ENCODE measurements around the gene SPATA6L.

The SPATA6L gene

DNA sequence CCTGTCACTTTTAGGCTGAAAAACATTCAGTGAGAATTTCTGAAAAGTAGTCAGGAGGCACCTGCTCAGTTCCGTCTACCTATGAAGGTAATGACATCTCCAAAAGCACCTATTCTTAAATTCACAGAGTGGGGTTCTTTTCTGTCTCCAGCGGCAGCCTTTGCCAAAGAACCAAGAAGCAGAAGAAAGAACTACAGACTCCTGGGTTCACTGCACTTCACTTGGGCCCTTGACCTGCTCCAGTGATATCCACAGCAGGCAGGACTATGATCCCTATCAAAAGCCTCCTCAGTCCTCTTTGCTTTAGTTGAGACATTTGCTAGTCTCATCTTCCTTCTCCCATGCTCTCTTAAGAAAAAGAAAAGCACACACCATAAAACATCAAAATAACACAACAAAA is 23.9 kb downstream of the SPATA6L start:
- no peaks in the 10 kb centered on the region for H3K4me1 ChIP-seq (ENCODE audit: control insufficient read depth, insufficient read depth, low read length)
- H3K27ac ChIP-seq (ENCODE audit: insufficient read depth, low read depth, low read length, poor library complexity, severe bottlenecking): no peak overlapping the region
- no peak overlapping the region for H3K4me3 ChIP-seq (ENCODE audit: insufficient read depth, low read depth, low read length)
- 86 to 95% methylated on average over 2 of the region's 2 CpGs for WGBS, 2 experiments
- H3K36me3 ChIP-seq (ENCODE audit: control insufficient read depth, insufficient read depth, low read length): no peaks in the 10 kb centered on the region
- no peaks in the 10 kb centered on the region for H3K27me3 ChIP-seq (ENCODE audit: control insufficient read depth, insufficient read depth, low read length, poor library complexity, severe bottlenecking)
- H3K9me3 ChIP-seq (ENCODE audit: control insufficient read depth, low read length): no peaks in the 10 kb centered on the region

DNA sequence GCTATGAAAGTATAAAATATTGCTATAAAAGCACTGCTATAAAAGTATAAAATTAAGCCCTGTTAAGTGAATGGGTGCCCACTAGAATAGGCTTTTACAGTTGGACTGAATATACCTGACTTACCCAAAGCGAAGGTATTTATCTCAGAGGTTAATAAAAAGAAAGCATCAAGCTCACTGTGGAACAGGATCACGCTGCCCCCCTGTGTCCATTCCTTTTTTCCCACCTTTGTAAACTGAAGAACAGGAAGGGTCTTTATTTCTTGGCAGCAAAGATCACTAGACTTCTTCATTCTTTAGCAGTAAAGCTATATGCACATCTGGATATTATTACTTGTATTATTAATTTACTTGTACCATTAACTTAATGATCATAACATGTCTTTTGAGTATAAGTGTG is 26.3 kb downstream of the SPATA6L start:
- Histone ChIP-seq H3K4me1 (ENCODE audit: control insufficient read depth, insufficient read depth, low read length) (no peaks in the 10 kb centered on the region), H3K36me3 (ENCODE audit: control insufficient read depth, insufficient read depth, low read length) (no peaks in the 10 kb centered on the region), H3K9me3 (ENCODE audit: control insufficient read depth, low read length) (peaks cover 2% of the 10 kb centered on the region), H3K27me3 (ENCODE audit: control insufficient read depth, insufficient read depth, low read length, poor library complexity, severe bottlenecking) (no peaks in the 10 kb centered on the region), H3K27ac (ENCODE audit: insufficient read depth, low read depth, low read length, poor library complexity, severe bottlenecking) (no peak overlapping the region), H3K4me3 (ENCODE audit: insufficient read depth, low read depth, low read length) (no peak overlapping the region)
- WGBS, 2 experiments: 56% methylated on average over 2 of the region's 2 CpGs

- no peaks in the 10 kb centered on the region for H3K4me1 ChIP-seq (ENCODE audit: control insufficient read depth, insufficient read depth, low read length)
- no peak overlapping the region for H3K4me3 ChIP-seq (ENCODE audit: insufficient read depth, low read depth, low read length)
- H3K36me3 ChIP-seq (ENCODE audit: control insufficient read depth, insufficient read depth, low read length): no peaks in the 10 kb centered on the region
- WGBS, 2 experiments: 74 to 86% methylated on average over 1 to 2 of the region's 2 CpGs
- peaks cover 2% of the 10 kb centered on the region for H3K9me3 ChIP-seq (ENCODE audit: control insufficient read depth, low read length)
- H3K27me3 ChIP-seq (ENCODE audit: control insufficient read depth, insufficient read depth, low read length, poor library complexity, severe bottlenecking): no peaks in the 10 kb centered on the region
- H3K27ac ChIP-seq (ENCODE audit: insufficient read depth, low read depth, low read length, poor library complexity, severe bottlenecking): no peak overlapping the region
Observed at GRCh38 chr9:4639420-4639819, 26.9 kb downstream of the SPATA6L start.

DNA sequence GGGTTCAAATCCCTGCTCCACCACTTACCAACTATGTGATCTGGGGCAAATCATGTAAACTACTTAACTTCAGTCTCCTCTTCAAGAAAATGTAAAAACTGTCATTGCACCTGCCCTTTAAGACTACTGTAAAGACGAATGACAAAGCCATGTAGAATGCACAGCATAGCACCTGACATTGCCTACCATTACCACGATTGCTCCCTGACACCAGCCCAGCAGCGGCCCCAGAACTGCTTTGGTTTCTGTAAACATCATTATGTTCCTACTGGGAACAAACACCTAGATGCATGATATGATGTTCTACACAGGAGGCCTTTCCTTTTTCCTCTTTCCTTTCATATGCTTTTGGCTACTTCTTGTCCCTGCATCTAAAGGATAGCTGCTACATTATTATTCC is 27.3 kb downstream of the SPATA6L start:
- no peak overlapping the region for H3K27ac ChIP-seq (ENCODE audit: insufficient read depth, low read depth, low read length, poor library complexity, severe bottlenecking)
- 78 to 80% methylated on average over 3 of the region's 3 CpGs for WGBS, 2 experiments
- peaks cover 2% of the 10 kb centered on the region for H3K9me3 ChIP-seq (ENCODE audit: control insufficient read depth, low read length)
- H3K4me1 ChIP-seq (ENCODE audit: control insufficient read depth, insufficient read depth, low read length): no peaks in the 10 kb centered on the region
- no peak overlapping the region for H3K4me3 ChIP-seq (ENCODE audit: insufficient read depth, low read depth, low read length)
- no peaks in the 10 kb centered on the region for H3K36me3 ChIP-seq (ENCODE audit: control insufficient read depth, insufficient read depth, low read length)
- H3K27me3 ChIP-seq (ENCODE audit: control insufficient read depth, insufficient read depth, low read length, poor library complexity, severe bottlenecking): no peaks in the 10 kb centered on the region

DNA sequence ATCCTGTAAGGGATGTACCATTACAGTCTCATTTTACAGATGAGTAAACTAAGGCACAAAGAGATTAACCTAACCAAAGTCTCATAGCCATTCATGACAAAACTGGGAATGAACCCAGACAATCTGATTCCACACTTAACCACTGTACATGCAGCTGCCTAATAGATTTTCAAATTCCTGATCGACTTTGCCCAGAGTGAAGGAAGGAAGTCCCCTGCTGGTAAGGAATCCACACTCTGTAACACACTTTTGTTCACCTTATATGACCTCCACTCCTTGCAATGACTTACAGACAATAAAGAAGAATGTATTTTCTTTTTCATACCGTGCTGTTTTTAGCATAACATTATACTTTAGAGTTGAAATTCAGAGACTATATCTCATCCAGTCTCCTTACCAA is 35.4 kb downstream of the SPATA6L start:
- Histone ChIP-seq H3K27me3 (ENCODE audit: control insufficient read depth, insufficient read depth, low read length, poor library complexity, severe bottlenecking) (no peaks in the 10 kb centered on the region), H3K36me3 (ENCODE audit: control insufficient read depth, insufficient read depth, low read length) (no peaks in the 10 kb centered on the region), H3K4me1 (ENCODE audit: control insufficient read depth, insufficient read depth, low read length) (no peaks in the 10 kb centered on the region), H3K9me3 (ENCODE audit: control insufficient read depth, low read length) (peaks cover 2% of the 10 kb centered on the region), H3K4me3 (ENCODE audit: insufficient read depth, low read depth, low read length) (no peak overlapping the region), H3K27ac (ENCODE audit: insufficient read depth, low read depth, low read length, poor library complexity, severe bottlenecking) (no peak overlapping the region)
- WGBS, 2 experiments: 22 to 50% methylated on average over 1 of the region's 2 CpGs

DNA sequence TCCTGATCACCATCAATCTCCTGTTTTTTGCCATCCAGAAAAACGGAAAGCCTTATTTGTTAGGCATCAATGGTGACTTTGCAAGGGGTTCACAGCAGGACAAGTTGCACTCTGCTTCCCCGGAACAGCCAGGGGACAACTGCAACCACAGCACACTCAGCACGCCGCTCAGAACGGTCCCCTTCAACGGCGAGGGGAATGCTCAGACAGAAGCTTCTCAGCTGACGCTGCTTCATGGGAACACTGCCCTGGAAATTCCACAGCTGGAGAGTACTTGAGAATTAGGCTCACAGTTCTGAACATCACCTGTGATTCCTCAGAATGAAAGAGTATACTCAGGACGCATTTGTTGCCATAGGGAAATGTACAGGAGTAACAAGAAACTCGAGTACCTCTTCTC is 44.3 kb downstream of the SPATA6L start:
- Histone ChIP-seq H3K4me1 (ENCODE audit: control insufficient read depth, insufficient read depth, low read length) (peaks cover 6% of the 10 kb centered on the region), H3K4me3 (ENCODE audit: insufficient read depth, low read depth, low read length) (no peak overlapping the region), H3K27me3 (ENCODE audit: control insufficient read depth, insufficient read depth, low read length, poor library complexity, severe bottlenecking) (no peaks in the 10 kb centered on the region), H3K27ac (ENCODE audit: insufficient read depth, low read depth, low read length, poor library complexity, severe bottlenecking) (no peak overlapping the region), H3K36me3 (ENCODE audit: control insufficient read depth, insufficient read depth, low read length) (no peaks in the 10 kb centered on the region), H3K9me3 (ENCODE audit: control insufficient read depth, low read length) (no peaks in the 10 kb centered on the region)
- 61 to 63% methylated on average over 10 of the region's 10 CpGs for WGBS, 2 experiments

- Histone ChIP-seq H3K4me3 (ENCODE audit: insufficient read depth, low read depth, low read length) (no peak overlapping the region), H3K9me3 (ENCODE audit: control insufficient read depth, low read length) (no peaks in the 10 kb centered on the region), H3K4me1 (ENCODE audit: control insufficient read depth, insufficient read depth, low read length) (peaks cover 6% of the 10 kb centered on the region), H3K27me3 (ENCODE audit: control insufficient read depth, insufficient read depth, low read length, poor library complexity, severe bottlenecking) (no peaks in the 10 kb centered on the region), H3K36me3 (ENCODE audit: control insufficient read depth, insufficient read depth, low read length) (no peaks in the 10 kb centered on the region), H3K27ac (ENCODE audit: insufficient read depth, low read depth, low read length, poor library complexity, severe bottlenecking) (no peak overlapping the region)
- WGBS, 2 experiments: 46 to 48% methylated on average over 2 of the region's 2 CpGs
Observed at GRCh38 chr9:4620881-4621555, 45.3 kb downstream of the SPATA6L start.

DNA sequence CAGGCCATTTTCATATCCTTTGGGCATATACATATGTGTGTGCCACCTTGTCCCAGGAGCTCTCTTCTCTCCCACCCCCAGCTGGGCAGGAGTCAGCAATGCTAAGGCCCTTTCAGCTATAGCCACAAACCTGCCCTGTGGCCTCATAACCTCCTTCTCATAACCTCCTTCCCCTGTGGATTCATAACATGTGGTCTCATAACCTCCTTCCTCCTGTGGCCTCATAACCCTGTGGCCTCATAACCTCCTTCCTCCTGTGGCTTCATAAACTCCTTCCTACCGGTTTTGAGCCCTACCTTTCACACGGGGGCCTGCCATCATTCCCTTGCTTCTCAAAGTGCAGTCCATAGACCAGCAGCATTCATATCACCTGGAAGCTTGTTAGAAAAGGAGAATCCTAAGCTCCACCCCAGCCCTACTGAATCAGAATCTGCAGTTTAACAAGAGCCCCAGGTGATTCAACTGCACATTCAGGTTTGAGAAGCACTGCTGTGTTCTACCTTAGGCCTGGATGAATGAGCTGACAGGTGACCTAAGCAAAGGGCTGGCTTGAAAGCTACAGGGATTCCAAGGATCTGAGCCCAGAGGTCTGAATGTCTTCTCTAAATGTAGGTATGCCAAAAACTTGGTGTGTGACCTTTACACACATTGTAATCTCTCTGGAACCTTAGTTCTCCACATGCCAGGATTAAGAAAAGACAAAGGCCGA is 46.1 kb downstream of the SPATA6L start:
- 82 to 94% methylated on average over 3 of the region's 3 CpGs for WGBS, 2 experiments
- no peaks in the 10 kb centered on the region for H3K36me3 ChIP-seq (ENCODE audit: control insufficient read depth, insufficient read depth, low read length)

DNA sequence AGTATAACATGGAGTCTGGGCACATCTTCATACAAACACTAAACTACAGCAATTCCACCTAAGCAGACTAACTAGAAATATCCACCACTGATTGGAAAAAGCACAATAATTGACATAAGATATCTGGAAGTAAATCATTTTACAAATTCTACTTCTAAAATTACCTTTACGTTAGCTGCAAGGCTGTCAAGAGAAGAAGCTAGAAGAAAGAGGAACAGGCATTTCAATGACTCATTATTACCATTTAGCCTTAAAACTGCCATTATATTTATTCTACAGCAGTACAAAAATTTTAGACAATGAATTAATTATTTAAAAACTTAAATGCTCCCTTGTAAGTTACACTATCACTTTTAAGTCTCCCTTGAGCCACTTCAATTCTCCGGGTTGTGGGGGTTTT is 47.6 kb downstream of the SPATA6L start:
- H3K36me3 ChIP-seq (ENCODE audit: control insufficient read depth, insufficient read depth, low read length): no peaks in the 10 kb centered on the region
- no peak overlapping the region for H3K27ac ChIP-seq (ENCODE audit: insufficient read depth, low read depth, low read length, poor library complexity, severe bottlenecking)
- WGBS, 2 experiments: 100% methylated on average over 2 of the region's 2 CpGs
- no peak overlapping the region for H3K4me3 ChIP-seq (ENCODE audit: insufficient read depth, low read depth, low read length)
- peaks cover 6% of the 10 kb centered on the region for H3K4me1 ChIP-seq (ENCODE audit: control insufficient read depth, insufficient read depth, low read length)
- H3K9me3 ChIP-seq (ENCODE audit: control insufficient read depth, low read length): no peaks in the 10 kb centered on the region
- no peaks in the 10 kb centered on the region for H3K27me3 ChIP-seq (ENCODE audit: control insufficient read depth, insufficient read depth, low read length, poor library complexity, severe bottlenecking)

More for the DNA sequence above, 46.1 kb downstream of the SPATA6L start:
- no peaks in the 10 kb centered on the region for H3K9me3 ChIP-seq (ENCODE audit: control insufficient read depth, low read length)
- peaks cover 6% of the 10 kb centered on the region for H3K4me1 ChIP-seq (ENCODE audit: control insufficient read depth, insufficient read depth, low read length)
- H3K27me3 ChIP-seq (ENCODE audit: control insufficient read depth, insufficient read depth, low read length, poor library complexity, severe bottlenecking): no peaks in the 10 kb centered on the region
- no peak overlapping the region for H3K27ac ChIP-seq (ENCODE audit: insufficient read depth, low read depth, low read length, poor library complexity, severe bottlenecking)
- H3K4me3 ChIP-seq (ENCODE audit: insufficient read depth, low read depth, low read length): no peak overlapping the region

DNA sequence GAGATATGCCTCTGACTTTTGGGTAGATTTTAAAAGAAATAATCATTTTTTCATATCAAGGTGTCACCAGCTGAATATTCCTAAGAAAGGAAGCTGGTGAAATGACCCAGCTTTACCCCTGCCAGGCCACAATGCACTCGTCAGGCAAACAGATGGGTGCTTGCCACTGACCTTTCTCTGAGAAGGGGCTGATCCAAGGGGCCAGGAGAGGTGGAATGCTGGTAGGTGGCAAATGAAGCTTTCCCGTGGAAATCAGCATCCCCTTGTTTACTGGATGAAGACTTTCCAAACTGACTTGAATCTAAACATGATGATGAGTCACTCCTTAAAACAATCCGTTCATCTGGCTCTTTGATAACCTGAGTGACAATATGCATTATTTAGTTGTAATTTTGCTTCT is 48.5 kb downstream of the SPATA6L start:
- Histone ChIP-seq H3K36me3 (ENCODE audit: control insufficient read depth, insufficient read depth, low read length) (no peaks in the 10 kb centered on the region), H3K4me3 (ENCODE audit: insufficient read depth, low read depth, low read length) (no peak overlapping the region), H3K27me3 (ENCODE audit: control insufficient read depth, insufficient read depth, low read length, poor library complexity, severe bottlenecking) (no peaks in the 10 kb centered on the region), H3K9me3 (ENCODE audit: control insufficient read depth, low read length) (no peaks in the 10 kb centered on the region), H3K27ac (ENCODE audit: insufficient read depth, low read depth, low read length, poor library complexity, severe bottlenecking) (no peak overlapping the region), H3K4me1 (ENCODE audit: control insufficient read depth, insufficient read depth, low read length) (peaks cover 6% of the 10 kb centered on the region)
- 58 to 63% methylated on average over 3 of the region's 3 CpGs for WGBS, 2 experiments
